ENCODE measurements around the gene ATF7IP.
A peak's percentile ranks its signal among the peaks of the same experiment; 100 is the strongest.

Gene ATF7IP

GRCh38 chr12:14416658-14417057 lies 51.2 kb downstream of the ATF7IP start:
- no peak overlapping the region for H3K27ac ChIP-seq (replicated peaks; ENCODE audit: low read length)
- H3K14ac ChIP-seq (ENCODE audit: low read length): no peak overlapping the region

DNA sequence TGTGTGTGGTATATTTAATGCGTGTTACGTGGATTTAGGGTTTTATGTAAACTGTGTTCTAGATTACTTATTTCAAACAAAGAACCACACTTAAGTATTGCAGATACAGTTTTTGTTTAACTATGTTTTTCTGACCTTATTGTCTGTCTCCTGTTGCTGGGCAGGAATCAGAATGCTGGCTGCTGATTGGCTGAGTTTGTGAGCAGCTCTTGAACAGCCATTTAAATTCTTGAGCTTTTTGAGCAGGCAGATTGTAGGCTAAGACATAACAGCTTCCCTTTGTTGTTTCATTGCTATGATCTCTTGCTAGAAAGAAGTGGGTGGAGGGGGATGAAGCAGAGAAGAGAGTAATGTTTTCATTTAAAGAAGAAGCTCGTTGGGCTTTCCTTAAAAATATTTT lies 52.2 kb downstream of the ATF7IP start:
- no peak overlapping the region for H2BK12ac ChIP-seq (ENCODE audit: low read length)
- H3K4ac ChIP-seq (ENCODE audit: low read length): no peak overlapping the region
- H2BK120ac ChIP-seq (ENCODE audit: low read depth, low read length): no peak overlapping the region
- no peak overlapping the region for H4K91ac ChIP-seq (ENCODE audit: low read depth, low read length, poor library complexity)
- no peak overlapping the region for H2BK15ac ChIP-seq (ENCODE audit: low read length)
- H3K4me1 ChIP-seq (ENCODE audit: control insufficient read depth in 2 of 2, insufficient read depth in 1 of 2, low read depth in 1 of 2, low read length in 2 of 2): peaks cover 5 to 6% of the 10 kb centered on the region in 2 donors
- H3K27me3 ChIP-seq (ENCODE audit: control insufficient read depth in 3 of 3, insufficient read depth in 3 of 3, low read depth in 1 of 3, low read length in 3 of 3): no peaks in the 10 kb centered on the region
- no peak overlapping the region for H2AK5ac ChIP-seq (ENCODE audit: low read depth, low read length)
- H3K9ac ChIP-seq (ENCODE audit: low read depth, low read length, poor library complexity): no peak overlapping the region
- no peaks in the 10 kb centered on the region for H3K79me1 ChIP-seq (ENCODE audit: low read depth, low read length)
- H3K14ac ChIP-seq (ENCODE audit: low read length): no peak overlapping the region
- H3K18ac ChIP-seq (ENCODE audit: low read length): no peak overlapping the region
- H2AFZ ChIP-seq (ENCODE audit: low read length): no peak overlapping the region
- peaks cover 7 to 20% of the 10 kb centered on the region in 2 donors for H3K36me3 ChIP-seq (replicated peaks in 1 of 2; ENCODE audit: control insufficient read depth in 2 of 2, insufficient read depth in 2 of 2, low read length in 2 of 2)
- no peak overlapping the region for H4K8ac ChIP-seq (ENCODE audit: low read depth, low read length)
- no CpG with 5 or more reads among the region's 3 CpGs for WGBS, 2 donors (ENCODE audit: extremely low coverage in 2 of 2, insufficient read length in 2 of 2, insufficient replicate concordance in 1 of 2)
- no peak overlapping the region for H3K4me3 ChIP-seq (ENCODE audit: low read length in 2 of 2)
- peaks cover 10 to 38% of the 10 kb centered on the region in 2 donors for H3K9me3 ChIP-seq (replicated peaks in 1 of 2; ENCODE audit: control insufficient read depth in 2 of 2, insufficient read depth in 1 of 2, low read depth in 1 of 2, low read length in 2 of 2)
- H3K23ac ChIP-seq (ENCODE audit: low read depth, low read length, poor library complexity): no peak overlapping the region
- no peak overlapping the region for H2BK5ac ChIP-seq (ENCODE audit: low read length)
- H3K4me2 ChIP-seq (ENCODE audit: insufficient read depth, low read length, poor library complexity, severe bottlenecking): no peak overlapping the region
- no peak overlapping the region for H3K27ac ChIP-seq (replicated peaks; ENCODE audit: low read length)
- peak; percentile 90 for DNase-seq (ENCODE audit: low spot score)

More at GRCh38 chr12:14416658-14417057, 51.2 kb downstream of the ATF7IP start:
- no peak overlapping the region for H2BK15ac ChIP-seq (ENCODE audit: low read length)
- H4K8ac ChIP-seq (ENCODE audit: low read depth, low read length): no peak overlapping the region
- DNase-seq (ENCODE audit: low spot score): peak; percentile 61
- no peak overlapping the region for H3K4me2 ChIP-seq (ENCODE audit: insufficient read depth, low read length, poor library complexity, severe bottlenecking)
- H3K4me3 ChIP-seq (ENCODE audit: low read length in 2 of 2): no peak overlapping the region
- H3K36me3 ChIP-seq (replicated peaks in 1 of 2; ENCODE audit: control insufficient read depth in 2 of 2, insufficient read depth in 2 of 2, low read length in 2 of 2): peaks cover 6 to 12% of the 10 kb centered on the region in 2 donors
- peaks cover 5 to 6% of the 10 kb centered on the region in 2 donors for H3K4me1 ChIP-seq (ENCODE audit: control insufficient read depth in 2 of 2, insufficient read depth in 1 of 2, low read depth in 1 of 2, low read length in 2 of 2)
- no peaks in the 10 kb centered on the region for H3K79me1 ChIP-seq (ENCODE audit: low read depth, low read length)
- H3K27me3 ChIP-seq (ENCODE audit: control insufficient read depth in 3 of 3, insufficient read depth in 3 of 3, low read depth in 1 of 3, low read length in 3 of 3): no peaks in the 10 kb centered on the region
- no CpG with 5 or more reads among the region's 1 CpG for WGBS, 2 donors (ENCODE audit: extremely low coverage in 2 of 2, insufficient read length in 2 of 2, insufficient replicate concordance in 1 of 2)
- H2BK5ac ChIP-seq (ENCODE audit: low read length): no peak overlapping the region
- H2BK120ac ChIP-seq (ENCODE audit: low read depth, low read length): no peak overlapping the region
- no peak overlapping the region for H3K23ac ChIP-seq (ENCODE audit: low read depth, low read length, poor library complexity)
- H3K9me3 ChIP-seq (replicated peaks in 1 of 2; ENCODE audit: control insufficient read depth in 2 of 2, insufficient read depth in 1 of 2, low read depth in 1 of 2, low read length in 2 of 2): peaks cover 10 to 37% of the 10 kb centered on the region in 2 donors
- H2AFZ ChIP-seq (ENCODE audit: low read length): no peak overlapping the region
- H3K4ac ChIP-seq (ENCODE audit: low read length): no peak overlapping the region
- no peak overlapping the region for H2BK12ac ChIP-seq (ENCODE audit: low read length)
- H2AK5ac ChIP-seq (ENCODE audit: low read depth, low read length): no peak overlapping the region
- no peak overlapping the region for H3K9ac ChIP-seq (ENCODE audit: low read depth, low read length, poor library complexity)
- no peak overlapping the region for H4K91ac ChIP-seq (ENCODE audit: low read depth, low read length, poor library complexity)
- H3K18ac ChIP-seq (ENCODE audit: low read length): no peak overlapping the region

DNA sequence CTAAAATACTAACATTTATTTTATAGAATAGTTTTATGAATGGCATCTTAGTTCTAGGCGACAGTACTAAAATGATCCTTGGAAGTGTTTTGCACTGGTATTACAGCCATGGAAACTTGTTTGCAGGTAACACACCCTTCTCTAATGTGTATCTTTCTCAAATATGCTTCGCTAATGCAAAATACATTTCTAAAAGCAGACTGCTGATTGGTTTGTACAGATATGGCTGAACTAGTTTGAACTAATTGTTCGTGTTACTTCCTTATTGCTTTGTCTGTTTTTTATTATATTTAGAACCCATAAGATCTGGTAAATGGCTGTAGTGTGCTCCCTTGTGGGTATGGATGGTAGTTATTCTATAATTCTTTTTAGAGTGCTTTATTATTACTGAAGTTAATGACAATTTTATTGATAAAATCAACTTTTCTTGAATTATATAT lies 53.0 kb downstream of the ATF7IP start:
- Histone ChIP-seq H3K27ac (replicated peaks; ENCODE audit: low read length) (no peak overlapping the region), H3K4me2 (ENCODE audit: insufficient read depth, low read length, poor library complexity, severe bottlenecking) (no peak overlapping the region), H2BK15ac (ENCODE audit: low read length) (no peak overlapping the region), H3K23ac (ENCODE audit: low read depth, low read length, poor library complexity) (no peak overlapping the region), H3K18ac (ENCODE audit: low read length) (no peak overlapping the region), H3K79me1 (ENCODE audit: low read depth, low read length) (peaks cover 2% of the 10 kb centered on the region), H4K91ac (ENCODE audit: low read depth, low read length, poor library complexity) (no peak overlapping the region), H2BK5ac (ENCODE audit: low read length) (no peak overlapping the region), H2BK12ac (ENCODE audit: low read length) (no peak overlapping the region), H3K4me1 (ENCODE audit: control insufficient read depth in 2 of 2, insufficient read depth in 1 of 2, low read depth in 1 of 2, low read length in 2 of 2) (peaks cover 4 to 5% of the 10 kb centered on the region in 2 donors), H3K27me3 (ENCODE audit: control insufficient read depth in 3 of 3, insufficient read depth in 3 of 3, low read depth in 1 of 3, low read length in 3 of 3) (no peaks in the 10 kb centered on the region), H3K14ac (ENCODE audit: low read length) (no peak overlapping the region), H4K8ac (ENCODE audit: low read depth, low read length) (no peak overlapping the region), H3K4me3 (ENCODE audit: low read length in 2 of 2) (no peak overlapping the region), H2BK120ac (ENCODE audit: low read depth, low read length) (no peak overlapping the region), H2AK5ac (ENCODE audit: low read depth, low read length) (no peak overlapping the region), H2AFZ (ENCODE audit: low read length) (no peak overlapping the region), H3K9ac (ENCODE audit: low read depth, low read length, poor library complexity) (no peak overlapping the region), H3K36me3 (replicated peaks in 1 of 2; ENCODE audit: control insufficient read depth in 2 of 2, insufficient read depth in 2 of 2, low read length in 2 of 2) (peaks cover 9 to 25% of the 10 kb centered on the region in 2 donors), H3K4ac (ENCODE audit: low read length) (no peak overlapping the region), H3K9me3 (replicated peaks in 1 of 2; ENCODE audit: control insufficient read depth in 2 of 2, insufficient read depth in 1 of 2, low read depth in 1 of 2, low read length in 2 of 2) (peaks cover 13 to 45% of the 10 kb centered on the region in 2 donors)
- no CpG with 5 or more reads among the region's 3 CpGs for WGBS, 2 donors (ENCODE audit: extremely low coverage in 2 of 2, insufficient read length in 2 of 2, insufficient replicate concordance in 1 of 2)
- no peak for DNase-seq (ENCODE audit: low spot score)

DNA sequence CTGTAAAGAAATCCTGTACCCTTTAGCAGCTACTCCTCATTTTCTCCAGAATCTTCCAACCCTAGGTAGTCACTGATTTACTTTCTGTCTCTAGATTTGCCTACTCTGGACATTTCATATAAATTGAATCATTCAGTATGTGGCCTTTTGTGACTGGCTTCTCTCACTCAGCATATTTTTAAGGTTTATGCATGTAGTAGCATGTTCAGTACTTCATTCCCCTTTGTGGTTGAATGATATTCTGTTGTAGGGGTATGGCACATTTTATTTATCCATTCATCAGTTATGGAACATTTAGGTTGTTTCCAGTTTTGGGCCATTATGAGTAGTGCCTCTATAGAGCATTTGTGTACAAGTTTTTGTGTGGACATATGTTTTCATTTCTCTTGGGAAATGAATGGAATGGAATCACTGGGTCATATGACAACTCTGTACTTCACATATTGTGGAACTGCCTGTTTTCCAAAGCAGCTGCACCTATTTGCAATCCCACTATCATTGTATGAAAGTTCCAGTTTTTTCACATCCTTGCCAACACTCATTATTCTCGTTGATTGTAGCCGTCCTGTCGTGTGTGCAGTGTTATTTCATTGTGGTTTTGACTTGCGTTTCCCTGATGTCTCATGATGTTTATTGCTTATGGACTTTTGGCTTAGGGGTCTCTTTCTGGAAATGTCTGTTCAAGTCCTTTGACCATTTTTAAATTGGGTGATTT lies 57.2 kb downstream of the ATF7IP start:
- no peak overlapping the region for H4K91ac ChIP-seq (ENCODE audit: low read depth, low read length, poor library complexity)
- H3K27ac ChIP-seq (replicated peaks; ENCODE audit: low read length): no peak overlapping the region
- no peak overlapping the region for H3K14ac ChIP-seq (ENCODE audit: low read length)
- H2AK5ac ChIP-seq (ENCODE audit: low read depth, low read length): no peak overlapping the region
- DNase-seq (ENCODE audit: low spot score): no peak
- H3K18ac ChIP-seq (ENCODE audit: low read length): no peak overlapping the region
- H2BK5ac ChIP-seq (ENCODE audit: low read length): no peak overlapping the region
- H3K9ac ChIP-seq (ENCODE audit: low read depth, low read length, poor library complexity): no peak overlapping the region
- H2BK15ac ChIP-seq (ENCODE audit: low read length): no peak overlapping the region
- H3K27me3 ChIP-seq (ENCODE audit: control insufficient read depth in 3 of 3, insufficient read depth in 3 of 3, low read depth in 1 of 3, low read length in 3 of 3): no peaks in the 10 kb centered on the region
- H3K36me3 ChIP-seq (replicated peaks in 1 of 2; ENCODE audit: control insufficient read depth in 2 of 2, insufficient read depth in 2 of 2, low read length in 2 of 2): peaks cover 21 to 67% of the 10 kb centered on the region in 2 donors
- H3K79me1 ChIP-seq (ENCODE audit: low read depth, low read length): peaks cover 2% of the 10 kb centered on the region
- no peak overlapping the region for H2BK12ac ChIP-seq (ENCODE audit: low read length)
- no peak overlapping the region for H3K4me3 ChIP-seq (ENCODE audit: low read length in 2 of 2)
- H2BK120ac ChIP-seq (ENCODE audit: low read depth, low read length): no peak overlapping the region
- no peak overlapping the region for H3K4ac ChIP-seq (ENCODE audit: low read length)
- H3K4me1 ChIP-seq (ENCODE audit: control insufficient read depth in 2 of 2, insufficient read depth in 1 of 2, low read depth in 1 of 2, low read length in 2 of 2): no peaks in the 10 kb centered on the region
- H4K8ac ChIP-seq (ENCODE audit: low read depth, low read length): no peak overlapping the region
- peaks cover 20 to 76% of the 10 kb centered on the region in 2 donors for H3K9me3 ChIP-seq (replicated peaks in 1 of 2; ENCODE audit: control insufficient read depth in 2 of 2, insufficient read depth in 1 of 2, low read depth in 1 of 2, low read length in 2 of 2)
- no peak overlapping the region for H3K4me2 ChIP-seq (ENCODE audit: insufficient read depth, low read length, poor library complexity, severe bottlenecking)
- no CpG with 5 or more reads among the region's 4 CpGs for WGBS, 2 donors (ENCODE audit: extremely low coverage in 2 of 2, insufficient read length in 2 of 2, insufficient replicate concordance in 1 of 2)
- H2AFZ ChIP-seq (ENCODE audit: low read length): no peak overlapping the region
- no peak overlapping the region for H3K23ac ChIP-seq (ENCODE audit: low read depth, low read length, poor library complexity)
